Endothelial cell of umbilical vein (primary cell): ENCODE data around the gene HSPA1A. TPM values are rescaled to one million over a fixed set of nuclear protein-coding genes. Genes with fewer than 3 reads are reported as not detected.

Source experiments
- BruUV-seq: library from RNA; stranded (reverse); fragments of 400-500 nt; replicated peaks from 2 replicates; lab custom pipeline; 2021; lab: Mats Ljungman, UMichigan
- CTCF ChIA-PET: fragments of 300-600, 350-600 bp; sonication (Branson Sonifier 250); formaldehyde crosslinking; loops from one replicate; lab custom pipeline; 2021; ENCODE audit warnings: antibody characterized with exemption, inconsistent platforms; lab: Charles Lee
- POLR2A ChIA-PET: fragments of 300-600, 350-600 bp; sonication (Branson Sonifier 250); formaldehyde crosslinking; loops from one replicate; lab custom pipeline; 2021; ENCODE audit warnings: antibody characterized with exemption, inconsistent platforms; lab: Charles Lee
- DNase-seq: peaks from one replicate; pipeline ENCODE4 v3.0.0-alpha.2; 2011; ENCODE audit warnings: low read depth, low spot score
- FAIRE-seq: peaks from 2 replicates; lab custom pipeline; 2011; peaks lifted over from hg19 to GRCh38; lab: Jason Lieb, UNC
- H2AFZ ChIP-seq: 2 replicates; pipeline ENCODE4 v1.6.0; 2012; ENCODE audit warnings: low read depth, low read length, control low read depth, inconsistent platforms
- H3K27ac ChIP-seq: 2 replicates; pipeline ENCODE4 v1.5.1; 2011; ENCODE audit warnings: low read depth, mild to moderate bottlenecking, control low read depth, low read length, moderate library complexity; ENCODE audit not compliant: insufficient read depth
- H3K27me3 ChIP-seq, 2 experiments: 2 replicates each; pipeline versions ENCODE4 v1.6.0 to v1.6.1; 2011; ENCODE audit warnings: low read length in 2 of 2, mixed read lengths in 1 of 2; ENCODE audit not compliant: control insufficient read depth in 2 of 2, insufficient read depth in 2 of 2
- H3K36me3 ChIP-seq, 2 experiments: 2 replicates in 1 of 2; 3 replicates in 1 of 2; pipeline ENCODE4 v1.5.1; 2011; ENCODE audit warnings: low read length in 2 of 2, mild to moderate bottlenecking in 1 of 2, moderate library complexity in 1 of 2; ENCODE audit not compliant: control insufficient read depth in 2 of 2, insufficient read depth in 2 of 2; ENCODE audit errors: extremely low read depth in 1 of 2
- H3K4me1 ChIP-seq: 3 replicates; pipeline ENCODE4 v1.5.1; 2011; ENCODE audit warnings: mild to moderate bottlenecking, low read length; ENCODE audit not compliant: control insufficient read depth, insufficient read depth; ENCODE audit errors: extremely low read depth
- H3K4me2 ChIP-seq: 2 replicates; pipeline ENCODE4 v1.6.1; 2011; ENCODE audit warnings: low read length, control low read depth, mixed read lengths; ENCODE audit not compliant: insufficient read depth
- H3K4me3 ChIP-seq, 3 experiments: fragments of 200-600 bp in 1 of 3; sonication (generic), shearing (Covaris generic) in 1 of 3; replicated peaks in 1 of 3; 2 replicates each; pipeline ENCODE4 v1.5.1; 2011 to 2016; ENCODE audit warnings: control low read depth in 3 of 3, low read length in 3 of 3, mild to moderate bottlenecking in 2 of 3, inconsistent platforms in 1 of 3, low read depth in 1 of 3, moderate library complexity in 1 of 3; ENCODE audit not compliant: insufficient read depth in 1 of 3
- H3K79me2 ChIP-seq: 2 replicates; pipeline ENCODE4 v1.6.0; 2012; ENCODE audit warnings: low read length, inconsistent platforms; ENCODE audit not compliant: control insufficient read depth, insufficient read depth
- H3K9ac ChIP-seq: replicated peaks from 2 replicates; pipeline ENCODE3; 2011; ENCODE audit warnings: low read length, control low read depth; ENCODE audit not compliant: insufficient read depth; ENCODE audit errors: extremely low read depth
- H3K9me1 ChIP-seq: replicated peaks from 3 replicates; pipeline ENCODE4 v1.6.0; 2011; ENCODE audit warnings: mild to moderate bottlenecking, low read length; ENCODE audit not compliant: control insufficient read depth, insufficient read depth; ENCODE audit errors: extremely low read depth
- H3K9me3 ChIP-seq: replicated peaks from 2 replicates; pipeline ENCODE4 v1.5.1; 2012; ENCODE audit warnings: low read length, inconsistent platforms; ENCODE audit not compliant: control insufficient read depth, insufficient read depth
- H4K20me1 ChIP-seq: replicated peaks from 2 replicates; pipeline ENCODE3; 2011; ENCODE audit warnings: mild to moderate bottlenecking, low read length; ENCODE audit not compliant: control insufficient read depth, insufficient read depth; ENCODE audit errors: extremely low read depth
- FOS ChIP-seq: IDR thresholded peaks from 2 replicates; pipeline ENCODE4 v1.6.1; 2011; ENCODE audit warnings: mild to moderate bottlenecking, low read length, moderate library complexity, borderline replicate concordance; ENCODE audit not compliant: insufficient read depth
- GATA2 ChIP-seq: IDR thresholded peaks from 2 replicates; pipeline ENCODE4 v1.7.0; 2011; ENCODE audit warnings: low read depth, mild to moderate bottlenecking, moderate library complexity, mixed read lengths, low read length; ENCODE audit not compliant: insufficient read length, insufficient read depth
- dilution Hi-C: fragments of 300-500 bp; cut with MboI; formaldehyde crosslinking; loops from one replicate; pipeline ENCODE4 v1.15.0; 2019; ENCODE audit warnings: low sequenced_read_pairs; ENCODE audit not compliant: extremely low pct_ligation_motif_present
- intact Hi-C: fragments of 100-400 bp; cut with micrococcal nuclease; formaldehyde crosslinking; loops from one replicate; pipeline ENCODE4 v1.10.0; 2022
- polyA plus RNA-seq, 4 experiments: library from polyadenylated mRNA; depleted of rRNA in 3 of 4; stranded (reverse) in 3 of 4; unstranded in 1 of 4; fragments of >200 nt; gene quantifications; 2 replicates each; pipeline versions ENCODE4 v1.2.1 to v1.2.3, GENCODE V29; 2011 to 2012; ENCODE audit warnings: missing spikeins in 1 of 4
- total RNA-seq: library from RNA; stranded (reverse); gene quantifications from 2 replicates; pipeline ENCODE4 v1.2.3, GENCODE V29; 2021
- TF ChIP-seq, protein P1 (sequence below): IDR thresholded peaks from 2 replicates; pipeline ENCODE4 v1.6.1; 2011; ENCODE audit not compliant: insufficient read depth, insufficient read length

The HSPA1A gene
- total and polyA plus RNA-seq, 2 donors (not counting 3 experiments of a cell fraction or from before 2014, with no cell fraction given) = 56.0 to 58.3 TPM

DNA sequence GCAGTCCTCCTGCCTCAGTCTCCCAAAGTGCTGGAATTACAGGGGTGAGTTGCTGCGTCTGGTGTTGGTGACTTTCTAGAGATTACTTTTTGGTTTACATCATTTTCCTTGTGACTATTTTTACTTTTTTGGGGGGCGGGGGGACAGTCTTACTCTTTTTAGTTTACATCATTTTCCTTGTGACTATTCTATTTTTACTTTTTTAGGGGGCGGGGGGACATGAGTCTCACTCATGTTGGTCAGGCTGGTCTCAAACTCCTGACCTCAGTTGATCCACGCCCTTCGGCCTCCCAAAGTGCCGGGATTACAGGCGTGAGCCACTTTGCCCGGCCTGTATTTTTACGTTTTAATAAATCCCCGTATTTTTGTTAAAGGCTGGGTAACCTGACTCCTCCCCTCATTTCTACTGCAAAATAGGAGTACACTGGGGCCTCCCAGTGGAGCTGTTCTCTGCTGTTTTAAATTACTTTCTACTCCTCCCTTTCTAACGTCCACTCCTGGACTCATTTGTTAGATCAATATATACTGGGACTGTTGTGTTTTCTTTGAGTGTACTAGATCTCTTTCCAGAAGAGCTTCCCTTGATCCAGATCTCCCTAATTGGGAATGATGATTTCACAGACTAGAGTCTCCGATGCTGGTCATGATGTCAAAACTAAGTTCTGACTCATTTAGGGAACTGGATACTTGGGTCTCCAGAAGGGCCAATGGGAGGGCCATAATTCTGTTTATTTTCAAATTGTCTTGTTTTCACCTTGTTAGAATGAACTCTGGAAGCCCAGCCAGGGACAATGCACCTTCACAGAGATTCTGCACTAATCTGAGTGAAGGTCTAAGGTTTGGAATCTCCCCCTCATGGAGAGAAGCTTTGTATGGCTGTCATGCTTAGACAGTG lies 21.4 kb downstream of the HSPA1A start:
- TF ChIP-seq, protein P1, sequence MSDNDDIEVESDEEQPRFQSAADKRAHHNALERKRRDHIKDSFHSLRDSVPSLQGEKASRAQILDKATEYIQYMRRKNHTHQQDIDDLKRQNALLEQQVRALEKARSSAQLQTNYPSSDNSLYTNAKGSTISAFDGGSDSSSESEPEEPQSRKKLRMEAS = no peak
- TF ChIP-seq GATA2 (no peak), FOS (no peak)
- Histone ChIP-seq H2AFZ (no peak overlapping the region), H3K4me3 (peak overlapping the region; percentile 38 to 98 (median 81)), H3K9me1 (no peaks in the 10 kb centered on the region), H3K27ac (peak overlapping the region; percentile 38), H3K4me1 (peaks cover 27% of the 10 kb centered on the region), H3K4me2 (peak overlapping the region; percentile 86), H4K20me1 (peaks cover 8% of the 10 kb centered on the region), H3K27me3 (no peaks in the 10 kb centered on the region), H3K79me2 (peaks cover 45% of the 10 kb centered on the region), H3K9me3 (no peaks in the 10 kb centered on the region), H3K36me3 (peaks cover 21 to 27% of the 10 kb centered on the region in 2 experiments), H3K9ac (peak overlapping the region; percentile 99)
- POLR2A ChIA-PET = interaction anchor here (0.6 to 1.6 kb wide), 2 partner anchors 9 to 21 kb away, joined by 3 to 6 read pairs; partner anchors contain the start of gene HSPA1B
- intact Hi-C loops = loop anchor here (10.0 kb wide), 1 partner anchor 118 kb away; the partner anchor contains the start of genes NELFE and SKIC2
- DNase-seq (peak; percentile 30), FAIRE-seq (peak; percentile 8)
- CTCF ChIA-PET = interaction anchor here (1.0 to 1.5 kb wide), 5 partner anchors 23 to 116 kb away, joined by 3 to 7 read pairs (median 3); no protein-coding TSS in a partner anchor
- dilution Hi-C loops = no loop called here
- BruUV-seq = no TSS peak
